ENCODE results near the gene EXOSC1.
"Not testable (repeated sequence)": the region's sequence is repeated elsewhere in the genome, so short reads cannot be mapped to it uniquely, and the experiment has no call there.

Gene EXOSC1

DNA sequence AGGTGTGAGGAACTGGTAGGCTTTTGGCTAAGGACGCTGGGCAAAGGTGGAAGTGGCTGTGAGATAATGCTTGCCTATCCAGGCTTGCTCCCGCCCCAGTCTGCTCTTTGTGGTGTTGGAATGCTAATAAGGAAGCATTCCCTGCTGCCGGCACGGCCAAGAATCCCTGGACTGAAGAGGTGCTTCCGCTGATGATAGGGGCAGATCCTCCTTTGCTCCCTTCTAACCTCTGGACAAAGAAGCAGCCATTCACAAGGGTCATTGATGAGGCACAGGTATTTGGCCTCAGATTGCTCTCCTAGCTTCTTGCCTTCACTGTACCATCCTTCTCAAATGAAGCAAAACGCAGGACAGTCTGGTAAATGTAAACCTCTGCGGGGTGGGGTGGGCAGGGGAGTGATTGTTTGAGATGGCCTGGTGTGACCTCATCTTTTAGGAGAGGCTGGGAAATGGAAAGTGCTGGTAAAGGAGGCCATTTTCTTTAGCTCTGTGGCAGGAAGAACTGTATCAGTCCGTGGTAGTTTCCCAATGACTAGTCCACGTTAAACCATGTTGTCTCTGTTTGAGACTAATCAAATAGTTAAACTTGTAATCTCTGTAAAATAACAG, 18.1 kb downstream of the EXOSC1 start:
- DNase-seq (ENCODE audit: low read depth), result peak; percentile 66
- H3K4me3 ChIP-seq (ENCODE audit: low read depth, low read length), result peak overlapping the region; percentile 99
- TF ChIP-seq, protein P1, sequence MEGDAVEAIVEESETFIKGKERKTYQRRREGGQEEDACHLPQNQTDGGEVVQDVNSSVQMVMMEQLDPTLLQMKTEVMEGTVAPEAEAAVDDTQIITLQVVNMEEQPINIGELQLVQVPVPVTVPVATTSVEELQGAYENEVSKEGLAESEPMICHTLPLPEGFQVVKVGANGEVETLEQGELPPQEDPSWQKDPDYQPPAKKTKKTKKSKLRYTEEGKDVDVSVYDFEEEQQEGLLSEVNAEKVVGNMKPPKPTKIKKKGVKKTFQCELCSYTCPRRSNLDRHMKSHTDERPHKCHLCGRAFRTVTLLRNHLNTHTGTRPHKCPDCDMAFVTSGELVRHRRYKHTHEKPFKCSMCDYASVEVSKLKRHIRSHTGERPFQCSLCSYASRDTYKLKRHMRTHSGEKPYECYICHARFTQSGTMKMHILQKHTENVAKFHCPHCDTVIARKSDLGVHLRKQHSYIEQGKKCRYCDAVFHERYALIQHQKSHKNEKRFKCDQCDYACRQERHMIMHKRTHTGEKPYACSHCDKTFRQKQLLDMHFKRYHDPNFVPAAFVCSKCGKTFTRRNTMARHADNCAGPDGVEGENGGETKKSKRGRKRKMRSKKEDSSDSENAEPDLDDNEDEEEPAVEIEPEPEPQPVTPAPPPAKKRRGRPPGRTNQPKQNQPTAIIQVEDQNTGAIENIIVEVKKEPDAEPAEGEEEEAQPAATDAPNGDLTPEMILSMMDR (IDR thresholded peaks at IDR 0.05; ENCODE audit: insufficient read depth, low read depth, low read length, missing control alignments), result no peak

DNA sequence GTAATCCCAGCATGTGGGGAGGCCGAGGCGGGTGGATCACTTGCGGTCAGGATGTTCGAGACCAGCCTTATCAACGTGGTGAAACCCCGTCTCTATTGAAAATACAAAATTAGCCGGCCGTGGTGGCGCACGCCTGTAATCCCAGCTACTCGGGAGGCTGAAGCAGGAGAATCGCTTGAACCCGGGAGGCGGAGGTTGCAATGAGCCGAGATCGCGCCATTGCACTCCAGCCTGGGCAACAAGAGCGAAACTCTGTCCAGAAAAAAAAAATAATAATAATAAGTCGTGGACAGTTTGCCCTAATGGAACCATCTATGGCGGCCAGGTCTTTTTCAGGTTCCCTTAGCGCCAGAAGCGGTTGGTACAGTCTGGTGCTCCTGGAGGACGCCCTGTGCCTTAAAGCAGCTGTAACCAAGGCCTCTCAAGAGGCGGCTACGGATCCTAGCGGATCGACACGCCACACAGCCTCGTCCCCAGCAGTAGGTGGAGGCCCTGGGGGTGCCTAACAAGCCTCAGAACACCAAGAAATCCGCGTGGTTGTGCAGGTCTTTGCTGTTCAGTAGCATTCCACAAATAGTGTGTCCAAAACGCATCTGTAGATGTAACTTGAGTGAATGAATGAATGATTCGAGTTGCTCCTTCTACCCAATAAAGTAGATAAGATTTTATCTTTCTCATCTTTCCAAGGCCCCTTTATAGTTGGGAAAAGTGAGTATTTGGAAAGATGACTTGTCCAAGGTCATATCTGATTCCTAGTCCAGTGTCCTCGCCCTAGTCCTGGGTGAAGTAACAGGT, 18.8 kb downstream of the EXOSC1 start:
- H3K4me3 ChIP-seq (ENCODE audit: low read depth, low read length), result peak overlapping the region; percentile 99
- peak; percentile 53 for DNase-seq (ENCODE audit: low read depth)
- TF ChIP-seq, protein P1 (IDR thresholded peaks at IDR 0.05; ENCODE audit: insufficient read depth, low read depth, low read length, missing control alignments), result no peak

DNA sequence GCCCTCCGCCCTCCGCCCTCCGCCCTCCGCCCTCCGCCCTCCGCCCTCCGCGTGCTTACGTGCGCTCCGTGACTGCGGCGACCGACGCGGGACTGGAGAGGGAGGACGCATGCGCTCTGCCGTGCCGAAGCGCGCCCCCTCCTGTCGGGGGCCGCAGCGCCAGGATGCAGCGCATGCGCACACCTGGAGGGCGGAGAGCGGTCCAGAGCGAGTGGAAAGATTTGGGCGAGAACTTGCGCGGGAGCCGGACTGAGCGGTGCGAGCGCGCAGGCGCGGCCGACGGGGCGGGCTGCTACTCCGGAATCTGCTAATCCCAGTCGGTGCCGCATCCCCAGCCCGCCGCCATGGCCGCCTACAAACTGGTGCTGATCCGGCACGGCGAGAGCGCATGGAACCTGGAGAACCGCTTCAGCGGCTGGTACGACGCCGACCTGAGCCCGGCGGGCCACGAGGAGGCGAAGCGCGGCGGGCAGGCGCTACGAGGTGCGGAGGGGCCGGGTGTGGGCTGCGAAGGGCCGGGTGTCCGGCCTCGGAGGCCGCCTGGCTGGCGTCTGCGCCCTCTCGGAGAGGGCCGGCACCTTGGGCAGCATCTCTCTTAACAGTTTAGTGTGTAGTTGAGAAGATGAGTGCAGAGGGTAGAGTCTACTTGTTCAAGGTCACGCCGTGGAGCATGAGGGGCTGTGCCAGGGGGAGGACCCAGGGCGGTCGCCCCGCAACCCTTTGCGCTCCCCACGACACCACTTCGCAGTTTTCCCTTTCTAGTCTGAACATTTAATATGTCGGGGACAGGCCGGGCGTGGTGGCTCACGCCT, 19.6 kb downstream of the EXOSC1 start, which contains the start of gene PGAM1:
PGAM1 (plus strand) TSS at position 228 of the 812 bp plus-strand sequence; CDS start at position 345, 117 bp downstream.
- H3K4me3 ChIP-seq (ENCODE audit: low read depth, low read length), result peak within 1 kb of the TSS; percentile 99
- TF ChIP-seq, protein P1 (IDR thresholded peaks at IDR 0.05; ENCODE audit: insufficient read depth, low read depth, low read length, missing control alignments), result peak; percentile 91
- peak; percentile 99 for DNase-seq (ENCODE audit: low read depth)

DNA sequence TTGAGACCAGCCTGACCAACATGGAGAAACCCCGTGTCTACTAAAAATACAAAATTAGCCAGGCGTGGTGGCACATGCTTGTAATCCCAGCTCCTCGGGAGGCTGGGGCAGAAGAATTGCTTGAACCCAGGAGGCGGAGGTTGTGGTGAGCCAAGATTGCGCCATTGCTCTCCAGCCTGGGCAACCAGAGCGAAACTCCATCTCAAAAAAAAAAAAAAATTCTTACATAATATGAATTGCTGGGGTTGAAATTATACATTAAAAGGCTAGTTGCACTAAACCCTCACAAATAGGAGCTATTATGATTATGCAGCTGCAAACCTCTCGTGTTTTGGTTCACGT, 22.1 kb downstream of the EXOSC1 start:
- not testable (repeated sequence) for DNase-seq (ENCODE audit: low read depth); H3K4me3 ChIP-seq (ENCODE audit: low read depth, low read length)

DNA sequence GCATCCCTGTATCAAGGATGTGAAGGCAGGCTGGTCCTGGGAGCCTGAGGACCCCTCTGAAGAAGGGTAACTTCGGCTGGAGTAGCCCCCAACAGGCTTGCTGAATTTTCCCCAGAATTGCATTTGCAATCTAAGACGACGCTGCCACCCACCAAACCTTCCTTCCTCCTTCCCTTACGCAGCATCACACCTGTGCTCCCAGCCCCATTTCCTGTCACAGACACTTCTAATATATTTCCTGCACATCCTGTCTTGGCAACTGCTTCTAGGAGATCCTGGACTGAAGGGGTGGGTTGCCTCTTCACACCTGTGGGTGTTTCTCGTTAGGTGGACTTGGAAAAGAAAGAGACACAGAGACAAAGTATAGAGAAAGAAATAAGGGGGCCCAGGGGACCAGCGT, 29.2 kb downstream of the EXOSC1 start:
- TF ChIP-seq, protein P1 (IDR thresholded peaks at IDR 0.05; ENCODE audit: insufficient read depth, low read depth, low read length, missing control alignments), result no peak
- no peak for DNase-seq (ENCODE audit: low read depth)
- no peak overlapping the region for H3K4me3 ChIP-seq (ENCODE audit: low read depth, low read length)

DNA sequence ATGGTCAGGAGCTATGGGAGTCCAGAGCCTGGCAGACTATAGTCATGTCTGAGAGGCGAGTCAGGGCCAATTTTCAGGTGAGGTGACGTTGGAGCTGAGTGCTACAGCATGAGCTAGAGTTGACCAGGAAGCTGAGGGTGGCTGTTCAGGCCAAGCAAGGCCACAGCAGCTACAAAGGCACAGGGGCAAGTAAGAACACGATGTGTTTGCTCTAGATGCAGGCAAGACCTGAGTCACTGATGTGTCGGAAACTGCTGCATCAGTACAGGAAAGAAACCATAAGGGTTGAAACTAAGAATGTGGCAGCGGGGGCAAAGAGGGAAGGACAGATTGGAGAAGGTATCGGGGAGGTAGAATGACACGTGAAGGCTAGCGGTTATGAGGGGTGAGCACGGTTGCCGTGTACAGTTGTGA, 32.9 kb downstream of the EXOSC1 start:
- peak; percentile 33 for DNase-seq (ENCODE audit: low read depth)
- TF ChIP-seq, protein P1 (IDR thresholded peaks at IDR 0.05; ENCODE audit: insufficient read depth, low read depth, low read length, missing control alignments), result no peak
- H3K4me3 ChIP-seq (ENCODE audit: low read depth, low read length), result no peak overlapping the region

DNA sequence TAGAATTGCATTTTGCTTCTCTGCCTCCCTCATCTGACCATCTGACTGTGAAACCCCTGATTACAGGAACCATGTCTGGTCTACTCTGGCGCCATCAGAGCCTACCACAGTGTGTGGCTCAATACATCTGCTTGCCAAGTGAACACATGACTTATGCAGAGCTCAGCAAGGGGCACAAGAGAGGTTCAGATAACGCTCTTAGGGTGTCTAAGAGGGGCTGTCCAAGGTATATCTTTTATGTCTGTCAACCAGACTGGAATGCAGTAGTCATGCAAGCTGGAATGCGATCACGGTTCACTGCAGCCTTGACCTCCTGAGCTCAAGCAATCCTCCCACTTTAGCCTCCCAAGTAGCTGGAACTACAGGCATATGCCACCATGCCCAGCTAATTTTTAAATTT, 34.4 kb downstream of the EXOSC1 start:
- no peak for DNase-seq (ENCODE audit: low read depth)
- TF ChIP-seq, protein P1 (IDR thresholded peaks at IDR 0.05; ENCODE audit: insufficient read depth, low read depth, low read length, missing control alignments), result no peak
- H3K4me3 ChIP-seq (ENCODE audit: low read depth, low read length), result no peak overlapping the region

Measured in GM12865 (cell line).